CD1c-positive myeloid dendritic cell (primary cell): Measurements from ENCODE around the gene ZMIZ1.

Experiments
- DNase-seq: peaks from one replicate; pipeline ENCODE4 v3.0.0-alpha.2; 2016; ENCODE audit errors: extremely low spot score

Gene ZMIZ1

GRCh38 chr10:79097021-79097872 is 28.5 kb downstream of the ZMIZ1 start:
- no peak for DNase-seq

- DNase-seq: no peak
Measured at GRCh38 chr10:79098061-79098460, 29.3 kb downstream of the ZMIZ1 start.

GRCh38 chr10:79098596-79099015 is 29.8 kb downstream of the ZMIZ1 start:
- no peak for DNase-seq

- DNase-seq: no peak
Measured at GRCh38 chr10:79099898-79100448, 31.2 kb downstream of the ZMIZ1 start.

GRCh38 chr10:79100771-79101170 is 32.0 kb downstream of the ZMIZ1 start:
- DNase-seq: no peak

GRCh38 chr10:79101560-79102497 is 33.1 kb downstream of the ZMIZ1 start:
- no peak for DNase-seq

- DNase-seq: no peak
Measured at GRCh38 chr10:79102498-79102874, 33.7 kb downstream of the ZMIZ1 start.

GRCh38 chr10:79103129-79103528 is 34.4 kb downstream of the ZMIZ1 start:
- no peak for DNase-seq

GRCh38 chr10:79103585-79103984 is 34.8 kb downstream of the ZMIZ1 start:
- DNase-seq: no peak

GRCh38 chr10:79105150-79105739 is 36.5 kb downstream of the ZMIZ1 start:
- no peak for DNase-seq

GRCh38 chr10:79105818-79106217 is 37.1 kb downstream of the ZMIZ1 start:
- DNase-seq: no peak

- no peak for DNase-seq
Measured at GRCh38 chr10:79106256-79107050, 37.7 kb downstream of the ZMIZ1 start.

- no peak for DNase-seq
Measured at GRCh38 chr10:79107736-79108264, 39.0 kb downstream of the ZMIZ1 start.

GRCh38 chr10:79108728-79109127 is 40.0 kb downstream of the ZMIZ1 start:
- DNase-seq: no peak

GRCh38 chr10:79111427-79111826 is 42.7 kb downstream of the ZMIZ1 start:
- DNase-seq: no peak

GRCh38 chr10:79111846-79112614 is 43.3 kb downstream of the ZMIZ1 start:
- DNase-seq: no peak

GRCh38 chr10:79112881-79113431 is 44.2 kb downstream of the ZMIZ1 start:
- no peak for DNase-seq

GRCh38 chr10:79113827-79114226 is 45.1 kb downstream of the ZMIZ1 start:
- no peak for DNase-seq

GRCh38 chr10:79115302-79115701 is 46.5 kb downstream of the ZMIZ1 start:
- DNase-seq: no peak

- no peak for DNase-seq
Measured at GRCh38 chr10:79116368-79116767, 47.6 kb downstream of the ZMIZ1 start.
